GM23338 (cell line): ENCODE results near the gene ELOVL4. TPM values are rescaled to one million over a fixed set of nuclear protein-coding genes. Genes with fewer than 3 reads are reported as not detected.

ENCODE experiments used
- ATAC-seq: fragments of 200-7000 bp; cut with Tn5 transposase; 3 replicates; pipeline ENCODE4 v1.9.1; 2020
- DNase-seq: peaks from one replicate; pipeline ENCODE4 v3.0.0-alpha.2; 2015; ENCODE audit warnings: low spot score
- H2AFZ ChIP-seq: fragments of 200-600 bp; sonication (generic); 2 replicates; pipeline ENCODE4 v1.8.0; 2016; ENCODE audit warnings: antibody characterized with exemption, mild to moderate bottlenecking, moderate library complexity
- H3F3A ChIP-seq: fragments of 200-600 bp; sonication (generic); replicated peaks from 2 replicates; pipeline ENCODE4 v1.8.0; 2017; ENCODE audit warnings: antibody characterized with exemption, mixed run types, low read depth
- H3K27ac ChIP-seq: fragments of 200-600 bp; sonication (generic); 2 replicates; pipeline ENCODE4 v1.6.1; 2016; ENCODE audit warnings: low read depth
- H3K27me3 ChIP-seq: fragments of 200-600 bp; sonication (generic); 2 replicates; pipeline ENCODE4 v1.8.0; 2016; ENCODE audit warnings: mild to moderate bottlenecking, mixed run types, moderate library complexity; ENCODE audit not compliant: insufficient read depth
- H3K36me3 ChIP-seq: fragments of 200-600 bp; sonication (generic); 2 replicates; pipeline ENCODE4 v1.8.0; 2016; ENCODE audit warnings: mild to moderate bottlenecking; ENCODE audit not compliant: insufficient read depth
- H3K4me1 ChIP-seq: fragments of 200-600 bp; sonication (generic); 2 replicates; pipeline ENCODE4 v1.8.0; 2016; ENCODE audit warnings: mild to moderate bottlenecking, moderate library complexity; ENCODE audit not compliant: insufficient read depth
- H3K4me2 ChIP-seq: fragments of 200-600 bp; sonication (generic); 2 replicates; pipeline ENCODE4 v1.7.1; 2017; ENCODE audit warnings: mixed run types
- H3K4me3 ChIP-seq: fragments of 200-600 bp; sonication (generic); 2 replicates; pipeline ENCODE4 v1.6.1; 2016; ENCODE audit warnings: mixed run types
- H3K79me2 ChIP-seq: fragments of 200-600 bp; sonication (generic); replicated peaks from 2 replicates; pipeline ENCODE4 v1.8.0; 2017; ENCODE audit warnings: mild to moderate bottlenecking; ENCODE audit not compliant: insufficient read depth
- H3K9me2 ChIP-seq: fragments of 200-600 bp; sonication (generic); 2 replicates; pipeline ENCODE4 v1.8.0; 2017; ENCODE audit not compliant: insufficient read depth
- H4K20me1 ChIP-seq: fragments of 200-600 bp; sonication (generic); replicated peaks from 2 replicates; pipeline ENCODE4 v1.8.0; 2017; ENCODE audit warnings: mild to moderate bottlenecking; ENCODE audit not compliant: insufficient read depth
- H3K27ac Mint-ChIP-seq: 2 replicates; pipeline ENCODE4 v1.8.0; 2020; ENCODE audit warnings: inconsistent platforms, mild to moderate bottlenecking, moderate library complexity, mixed read lengths
- H3K27me3 Mint-ChIP-seq: 3 replicates; pipeline ENCODE4 v1.8.0; 2022; ENCODE audit warnings: low read depth, mild to moderate bottlenecking, moderate library complexity, mixed read lengths, inconsistent platforms; ENCODE audit not compliant: insufficient read depth, poor library complexity
- H3K36me3 Mint-ChIP-seq: 3 replicates; pipeline ENCODE4 v1.8.0; 2021; ENCODE audit warnings: low read depth, mild to moderate bottlenecking, inconsistent platforms, moderate library complexity, mixed read lengths
- H3K4me1 Mint-ChIP-seq: 3 replicates; pipeline ENCODE4 v1.8.0; 2020; ENCODE audit warnings: mild to moderate bottlenecking, inconsistent platforms, mixed read lengths
- H3K4me3 Mint-ChIP-seq: 3 replicates; pipeline ENCODE4 v1.8.0; 2021; ENCODE audit warnings: moderate library complexity, mild to moderate bottlenecking, inconsistent platforms, mixed read lengths
- H3K9me3 Mint-ChIP-seq: 3 replicates; pipeline ENCODE4 v1.8.0; 2020; ENCODE audit warnings: moderate library complexity, mild to moderate bottlenecking, inconsistent platforms, mixed read lengths
- CREB1 ChIP-seq: fragments of 250-450 bp; sonication (Bioruptor Pico); IDR thresholded peaks from 2 replicates; pipeline ENCODE4 v1.5.0; 2020; ENCODE audit warnings: low read depth, mild to moderate bottlenecking, moderate library complexity
- CTCF ChIP-seq, 2 experiments: fragments of 200-600 bp in 1 of 2; sonication (generic) in 1 of 2; conservative IDR thresholded peaks; 2 replicates each; pipeline versions ENCODE4 v1.5.1 to v1.6.1; 2016 to 2017; ENCODE audit warnings: antibody characterized with exemption in 2 of 2, low read depth in 2 of 2, mild to moderate bottlenecking in 2 of 2, moderate library complexity in 1 of 2
- ETS1 ChIP-seq: IDR thresholded peaks from 2 replicates; pipeline ENCODE4 v1.6.1; 2016; ENCODE audit warnings: antibody characterized with exemption
- EZH2phosphoT487 ChIP-seq: fragments of 200-600 bp; sonication (generic); IDR thresholded peaks from one replicate; pipeline ENCODE4 v1.8.1; 2018; ENCODE audit warnings: antibody characterized with exemption; ENCODE audit not compliant: unreplicated experiment
- JUNB ChIP-seq: IDR thresholded peaks from one replicate; pipeline ENCODE4 v1.6.1; 2016; ENCODE audit warnings: antibody characterized with exemption; ENCODE audit not compliant: unreplicated experiment
- NANOG ChIP-seq: IDR thresholded peaks from 2 replicates; pipeline ENCODE4 v1.6.1; 2016; ENCODE audit warnings: antibody characterized with exemption, borderline replicate concordance
- POLR2AphosphoS5 ChIP-seq: IDR thresholded peaks from 2 replicates; pipeline ENCODE4 v1.6.1; 2016; ENCODE audit warnings: antibody characterized with exemption, low read depth
- REST ChIP-seq: IDR thresholded peaks from one replicate; pipeline ENCODE4 v1.6.1; 2018; ENCODE audit warnings: antibody characterized with exemption; ENCODE audit not compliant: unreplicated experiment
- STAT1 ChIP-seq: IDR thresholded peaks from one replicate; pipeline ENCODE4 v1.6.1; 2016; ENCODE audit warnings: antibody characterized with exemption; ENCODE audit not compliant: unreplicated experiment
- ZNF331 ChIP-seq: fragments of 250-450 bp; sonication (Bioruptor Pico); IDR thresholded peaks from 2 replicates; pipeline ENCODE4 v1.5.0; 2020; ENCODE audit warnings: low read depth, mild to moderate bottlenecking, moderate library complexity
- polyA plus RNA-seq: library from polyadenylated mRNA; unstranded; fragments of >200 nt; fragmentation: Nextera tagmentation; extraction: Ambion mirVana; gene quantifications from 2 replicates; pipeline ENCODE4 v1.2.1, GENCODE V29; 2016
- total RNA-seq: library from RNA; depleted of rRNA; stranded (reverse); fragments of >200 nt; shearing (Covaris generic); gene quantifications from 2 replicates; pipeline ENCODE4 v1.2.3, GENCODE V29; 2014

The ELOVL4 gene
- total and polyA plus RNA-seq, 2 experiments from 2014 or later: 13.3 to 16.8 TPM

- no peaks in the 10 kb centered on the region for H3K9me2 ChIP-seq
- no peak overlapping the region for H3K27ac ChIP-seq
- DNase-seq (no peak), ATAC-seq (no peak)
- no peaks in the 10 kb centered on the region for H3K27me3 ChIP-seq
- no peak overlapping the region for H3K4me3 ChIP-seq
- H3K27ac Mint-ChIP-seq: no peak overlapping the region
- H3K27me3 Mint-ChIP-seq: no peaks in the 10 kb centered on the region
- H2AFZ ChIP-seq: no peak overlapping the region
- H3K9me3 Mint-ChIP-seq: no peaks in the 10 kb centered on the region
- no peaks in the 10 kb centered on the region for H3K36me3 ChIP-seq
- peaks cover 5% of the 10 kb centered on the region; the same call in 2 of the 3 replicates for H3K4me1 Mint-ChIP-seq
- no peaks in the 10 kb centered on the region for H3K4me1 ChIP-seq
- H3K79me2 ChIP-seq: no peaks in the 10 kb centered on the region
- TF ChIP-seq JUNB (no peak), STAT1 (no peak), NANOG (no peak), EZH2phosphoT487 (no peak), ETS1 (no peak), REST (no peak), CREB1 (CRISPR knock-in tag) (no peak), ZNF331 (CRISPR knock-in tag) (no peak), POLR2AphosphoS5 (no peak)
- no peaks in the 10 kb centered on the region for H3K36me3 Mint-ChIP-seq
- H3K4me2 ChIP-seq: no peak overlapping the region
- no peak overlapping the region for H3K4me3 Mint-ChIP-seq
- no peaks in the 10 kb centered on the region for H4K20me1 ChIP-seq
- no peaks in the 10 kb centered on the region for H3F3A ChIP-seq
These were observed 69.1 kb downstream of the ELOVL4 start for GRCh38 chr6:79878142-79878748.

- no peaks in the 10 kb centered on the region for H3K9me3 Mint-ChIP-seq
- no peak overlapping the region for H3K4me3 ChIP-seq
- no peak overlapping the region for H3K27ac Mint-ChIP-seq
- H3K9me2 ChIP-seq: no peaks in the 10 kb centered on the region
- no peak for DNase-seq
- no peaks in the 10 kb centered on the region for H3K36me3 ChIP-seq
- H3K27ac ChIP-seq: no peak overlapping the region
- no peak for ATAC-seq
- H3K4me3 Mint-ChIP-seq: no peak overlapping the region
- no peaks in the 10 kb centered on the region for H3F3A ChIP-seq
- no peaks in the 10 kb centered on the region for H3K79me2 ChIP-seq
- no peaks in the 10 kb centered on the region for H3K27me3 Mint-ChIP-seq
- H3K4me1 ChIP-seq: peaks cover 3% of the 10 kb centered on the region; the same call in 1 of the 2 replicates
- H3K36me3 Mint-ChIP-seq: no peaks in the 10 kb centered on the region
- no peak overlapping the region for H3K4me2 ChIP-seq
- H4K20me1 ChIP-seq: no peaks in the 10 kb centered on the region
- peaks cover 10% of the 10 kb centered on the region; the same call in 2 of the 3 replicates for H3K4me1 Mint-ChIP-seq
- H3K27me3 ChIP-seq: no peaks in the 10 kb centered on the region
- no peak overlapping the region for H2AFZ ChIP-seq
- TF ChIP-seq CTCF (conservative IDR thresholded peaks at IDR 0.05; ENCODE audit: low read depth in 2 of 2): no peak
These were observed 72.7 kb downstream of the ELOVL4 start for GRCh38 chr6:79874531-79875134.
